SK-N-SH (cell line): ENCODE measurements around the gene SLC13A4. TPM values are rescaled to one million over a fixed set of nuclear protein-coding genes. Genes with fewer than 3 reads are reported as not detected.

Experiments used
- CTCF ChIA-PET: fragments of 300-600, 350-600 bp; formaldehyde crosslinking; extraction: SDS; loops from one replicate; lab custom pipeline; 2021; lab: Yijun Ruan, JAX
- POLR2A ChIA-PET: fragments of 350-600 bp; sonication (Branson Sonifier 250); formaldehyde crosslinking; extraction: SDS; loops from one replicate; lab custom pipeline; 2020; ENCODE audit warnings: antibody characterized with exemption, inconsistent platforms; lab: Yijun Ruan, JAX
- DNase-seq: peaks from one replicate; pipeline ENCODE4 v3.0.0; 2012
- H2AFZ ChIP-seq: fragments of 200-600 bp; sonication (generic); 2 replicates; pipeline ENCODE4 v1.8.1; 2016; ENCODE audit warnings: antibody characterized with exemption, mild to moderate bottlenecking, low read depth
- H3F3A ChIP-seq: fragments of 200-600 bp; sonication (generic); replicated peaks from 2 replicates; pipeline ENCODE3; 2016; ENCODE audit warnings: antibody characterized with exemption, mild to moderate bottlenecking; ENCODE audit not compliant: insufficient read depth
- H3K27ac ChIP-seq, 2 experiments: fragments of 200-500 bp in 1 of 2; fragments of 200-600 bp in 1 of 2; sonication (Bioruptor generic) in 1 of 2; sonication (generic), shearing (Covaris generic) in 1 of 2; 2 replicates each; pipeline versions ENCODE4 v1.5.1 to v1.6.1; 2014 to 2016; ENCODE audit warnings: low read depth in 2 of 2, inconsistent platforms in 1 of 2, low read length in 1 of 2, mild to moderate bottlenecking in 1 of 2, mixed read lengths in 1 of 2
- H3K27me3 ChIP-seq: fragments of 200-600 bp; sonication (generic), shearing (Covaris generic); 2 replicates; pipeline ENCODE4 v1.6.1; 2016; ENCODE audit warnings: mixed run types; ENCODE audit not compliant: insufficient read depth
- H3K36me3 ChIP-seq, 2 experiments: fragments of 200-500 bp in 1 of 2; fragments of 200-600 bp in 1 of 2; sonication (Bioruptor generic) in 1 of 2; sonication (generic) in 1 of 2; replicated peaks in 1 of 2; 2 replicates each; pipeline versions ENCODE3 to v1.5.1; 2014 to 2016; ENCODE audit warnings: low read length in 1 of 2, mild to moderate bottlenecking in 1 of 2; ENCODE audit not compliant: insufficient read depth in 2 of 2, control insufficient read depth in 1 of 2
- H3K4me1 ChIP-seq, 2 experiments: fragments of 200-500 bp in 1 of 2; fragments of 200-600 bp in 1 of 2; sonication (Bioruptor generic) in 1 of 2; sonication (generic), shearing (Covaris generic) in 1 of 2; 2 replicates each; pipeline versions ENCODE4 v1.5.1 to v1.6.1; 2014 to 2016; ENCODE audit warnings: low read depth in 1 of 2, low read length in 1 of 2, mixed run types in 1 of 2; ENCODE audit not compliant: insufficient read depth in 2 of 2, control insufficient read depth in 1 of 2
- H3K4me2 ChIP-seq: fragments of 200-600 bp; sonication (generic), shearing (Covaris generic); 2 replicates; pipeline ENCODE4 v1.6.1; 2017; ENCODE audit warnings: mixed run types
- H3K4me3 ChIP-seq, 2 experiments: fragments of 200-500 bp in 1 of 2; fragments of 200-600 bp in 1 of 2; sonication (Bioruptor generic) in 1 of 2; sonication (generic), shearing (Covaris generic) in 1 of 2; 2 replicates each; pipeline versions ENCODE4 v1.5.1 to v1.8.1; 2014 to 2016; ENCODE audit warnings: low read depth in 2 of 2, inconsistent platforms in 1 of 2, low read length in 1 of 2, mild to moderate bottlenecking in 1 of 2, mixed read lengths in 1 of 2, moderate library complexity in 1 of 2
- H3K79me2 ChIP-seq: fragments of 200-600 bp; sonication (generic); 2 replicates; pipeline ENCODE4 v1.8.1; 2017; ENCODE audit warnings: mild to moderate bottlenecking; ENCODE audit not compliant: insufficient read depth
- H3K9ac ChIP-seq: fragments of 200-600 bp; sonication (generic); 2 replicates; pipeline ENCODE4 v1.6.1; 2017; ENCODE audit warnings: mixed run types
- H3K9me2 ChIP-seq: fragments of 200-600 bp; sonication (generic); 2 replicates; pipeline ENCODE4 v1.6.1; 2017; ENCODE audit warnings: mixed run types
- H3K9me3 ChIP-seq: fragments of 200-600 bp; sonication (generic); 2 replicates; pipeline ENCODE4 v1.6.1; 2017; ENCODE audit warnings: mixed run types, mild to moderate bottlenecking, moderate library complexity
- H4K20me1 ChIP-seq: fragments of 200-600 bp; sonication (generic); 2 replicates; pipeline ENCODE4 v1.6.1; 2017; ENCODE audit warnings: mild to moderate bottlenecking, mixed run types; ENCODE audit not compliant: insufficient read depth
- CHD2 ChIP-seq: fragments of 150-350 bp; IDR thresholded peaks from 2 replicates; pipeline ENCODE4 v1.6.1; 2018; ENCODE audit warnings: low read length; ENCODE audit not compliant: partially characterized antibody
- CTCF ChIP-seq: fragments of 200-600 bp; sonication (generic); IDR thresholded peaks from 2 replicates; pipeline ENCODE4 v1.6.1; 2017; ENCODE audit warnings: antibody characterized with exemption, mild to moderate bottlenecking, moderate library complexity
- GABPA ChIP-seq: IDR thresholded peaks from 2 replicates; pipeline ENCODE4 v1.4.0; 2012; ENCODE audit warnings: low read depth, mild to moderate bottlenecking
- IRF3 ChIP-seq: fragments of 150-350 bp; IDR thresholded peaks from 2 replicates; pipeline ENCODE4 v1.6.1; 2016; ENCODE audit warnings: mild to moderate bottlenecking, low read depth, low read length
- JUND ChIP-seq: IDR thresholded peaks from 2 replicates; pipeline ENCODE4 v1.4.0; 2012
- MAX ChIP-seq: IDR thresholded peaks from 2 replicates; pipeline ENCODE4 v1.4.0; 2012; ENCODE audit warnings: low read depth
- MXI1 ChIP-seq: IDR thresholded peaks from 2 replicates; pipeline ENCODE4 v1.6.1; 2012; ENCODE audit warnings: mild to moderate bottlenecking, low read depth, low read length, improper control_type of control experiment
- NRF1 ChIP-seq: IDR thresholded peaks from 2 replicates; pipeline ENCODE4 v1.6.1; 2012; ENCODE audit warnings: low read depth, mild to moderate bottlenecking, low read length
- POLR2AphosphoS5 ChIP-seq: IDR thresholded peaks from 2 replicates; pipeline ENCODE4 v1.6.1; 2012; ENCODE audit warnings: low read depth, low read length
- RCOR1 ChIP-seq: fragments of 150-350 bp; IDR thresholded peaks from 2 replicates; pipeline ENCODE4 v1.6.1; 2017; ENCODE audit warnings: antibody characterized with exemption, low read length
- TAF1 ChIP-seq: IDR thresholded peaks from 2 replicates; pipeline ENCODE4 v1.6.1; 2012; ENCODE audit warnings: low read depth, mild to moderate bottlenecking, low read length, moderate library complexity, borderline replicate concordance
- TCF12 ChIP-seq: IDR thresholded peaks from 2 replicates; pipeline ENCODE4 v1.4.0; 2012
- TEAD4 ChIP-seq: IDR thresholded peaks from 2 replicates; pipeline ENCODE4 v1.4.0; 2012; ENCODE audit warnings: mild to moderate bottlenecking, borderline replicate concordance; ENCODE audit not compliant: insufficient read depth
- WGBS: methylation state at CpG from one replicate; pipeline ENCODE4 v1.1.6; 2017; ENCODE audit warnings: low lambda C conversion rate; 5-methylcytosine and 5-hydroxymethylcytosine counted together
- polyA plus RNA-seq, 3 experiments: library from polyadenylated mRNA; depleted of rRNA; stranded (reverse); fragments of >200 nt; gene quantifications; 2 replicates each; pipeline ENCODE4 v1.2.3, GENCODE V29; 2012

SLC13A4 gene
- polyA plus RNA-seq, 1 of the 3 experiments (the other 2 are of a cell fraction), result 0.30 TPM

- 81% methylated on average over 2 of the region's 2 CpGs for WGBS
- no peak for DNase-seq
Observed at GRCh38 chr7:135763261-135763660, 35.3 kb upstream of the SLC13A4 start.

More at GRCh38 chr7:135763261-135763660, 35.3 kb upstream of the SLC13A4 start:
- H3K4me3 ChIP-seq, result no peak overlapping the region
- H3K4me2 ChIP-seq, result no peak overlapping the region
- H3K9me3 ChIP-seq, result no peaks in the 10 kb centered on the region
- no peaks in the 10 kb centered on the region for H3K27me3 ChIP-seq
- ChIA-PET POLR2A (no interaction called here), CTCF (interaction anchor here (1.1 kb wide), 1 partner anchor 10 kb away, joined by 3 read pairs; no protein-coding TSS in a partner anchor)
- H3K9ac ChIP-seq, result no peak overlapping the region
- no peaks in the 10 kb centered on the region for H4K20me1 ChIP-seq
- H3F3A ChIP-seq, result peaks cover 13% of the 10 kb centered on the region
- H3K36me3 ChIP-seq, result no peaks in the 10 kb centered on the region
- TF ChIP-seq MAX (no peak), NRF1 (no peak), TCF12 (no peak), CHD2 (no peak), POLR2AphosphoS5 (no peak), IRF3 (no peak), GABPA (no peak), CTCF (no peak), RCOR1 (no peak), JUND (no peak), TEAD4 (no peak), MXI1 (no peak), TAF1 (no peak)
- no peaks in the 10 kb centered on the region for H3K9me2 ChIP-seq
- H3K27ac ChIP-seq, result peak overlapping the region in 1 of 2 experiments; percentile 60; a peak in 1 of 4 replicates
- peaks cover 0 to 9% of the 10 kb centered on the region in 2 experiments; a peak in 2 of 4 replicates for H3K4me1 ChIP-seq
- no peak overlapping the region for H2AFZ ChIP-seq
- H3K79me2 ChIP-seq, result no peaks in the 10 kb centered on the region
